Lower lobe of right lung (tissue), 2 donors: ENCODE measurements around the gene ERCC4. TPM values are rescaled to one million over a fixed set of nuclear protein-coding genes. Genes with fewer than 3 reads are reported as not detected.
A peak's percentile ranks its signal among the peaks of the same experiment; 100 is the strongest.

Experiments
- ATAC-seq, 2 donors: fragments of 200-7000 bp; cut with Tn5 transposase; one replicate each; pipeline ENCODE4 v1.9.1; 2020 to 2022; ENCODE audit warnings: mild to moderate bottlenecking in 2 of 2, moderate library complexity in 2 of 2
- DNase-seq: peaks from one replicate; pipeline ENCODE4 v3.0.0-alpha.2; 2020
- H3K27ac ChIP-seq: fragments of 200-600 bp; one replicate; pipeline ENCODE4 v1.8.0; 2022
- H3K27me3 ChIP-seq: fragments of 200-600 bp; one replicate; pipeline ENCODE4 v1.8.0; 2022; ENCODE audit warnings: low read depth
- H3K36me3 ChIP-seq: fragments of 200-600 bp; one replicate; pipeline ENCODE4 v1.8.0; 2022; ENCODE audit warnings: mild to moderate bottlenecking
- H3K4me1 ChIP-seq: fragments of 200-600 bp; one replicate; pipeline ENCODE4 v1.8.0; 2022
- H3K4me3 ChIP-seq: fragments of 200-600 bp; one replicate; pipeline ENCODE4 v1.8.0; 2022; ENCODE audit warnings: mild to moderate bottlenecking
- H3K9me3 ChIP-seq: fragments of 200-600 bp; one replicate; pipeline ENCODE4 v1.8.0; 2022
- intact Hi-C: fragments of 100-400 bp; cut with DNase I; formaldehyde crosslinking; loops from one replicate; pipeline ENCODE4 v1.11.0; 2022
- total RNA-seq: library from RNA; stranded (reverse); fragmentation: NEBNext Ultra II Directional; extraction: Animal tissue kit (Norgen Biotek cat#: 25700); gene quantifications from one replicate; pipeline ENCODE4 v1.2.1, GENCODE V29; 2021
- TF ChIP-seq, protein P1 (sequence below): fragments of 200-600 bp; IDR thresholded peaks from one replicate; pipeline ENCODE4 v1.8.0; 2022; ENCODE audit warnings: antibody characterized with exemption, mild to moderate bottlenecking
- donor health status: DM: no; HTN: yes; CAD: no; lungs with severe emphysema.

Gene ERCC4
- total RNA-seq, 1 donor from 2014 or later, result 10.9 TPM

- no peaks in the 10 kb centered on the region for H3K27me3 ChIP-seq
- H3K9me3 ChIP-seq, result no peaks in the 10 kb centered on the region
- H3K27ac ChIP-seq, result no peak overlapping the region
- no peaks in the 10 kb centered on the region for H3K4me1 ChIP-seq
- DNase-seq, result no peak
- TF ChIP-seq, protein P1, sequence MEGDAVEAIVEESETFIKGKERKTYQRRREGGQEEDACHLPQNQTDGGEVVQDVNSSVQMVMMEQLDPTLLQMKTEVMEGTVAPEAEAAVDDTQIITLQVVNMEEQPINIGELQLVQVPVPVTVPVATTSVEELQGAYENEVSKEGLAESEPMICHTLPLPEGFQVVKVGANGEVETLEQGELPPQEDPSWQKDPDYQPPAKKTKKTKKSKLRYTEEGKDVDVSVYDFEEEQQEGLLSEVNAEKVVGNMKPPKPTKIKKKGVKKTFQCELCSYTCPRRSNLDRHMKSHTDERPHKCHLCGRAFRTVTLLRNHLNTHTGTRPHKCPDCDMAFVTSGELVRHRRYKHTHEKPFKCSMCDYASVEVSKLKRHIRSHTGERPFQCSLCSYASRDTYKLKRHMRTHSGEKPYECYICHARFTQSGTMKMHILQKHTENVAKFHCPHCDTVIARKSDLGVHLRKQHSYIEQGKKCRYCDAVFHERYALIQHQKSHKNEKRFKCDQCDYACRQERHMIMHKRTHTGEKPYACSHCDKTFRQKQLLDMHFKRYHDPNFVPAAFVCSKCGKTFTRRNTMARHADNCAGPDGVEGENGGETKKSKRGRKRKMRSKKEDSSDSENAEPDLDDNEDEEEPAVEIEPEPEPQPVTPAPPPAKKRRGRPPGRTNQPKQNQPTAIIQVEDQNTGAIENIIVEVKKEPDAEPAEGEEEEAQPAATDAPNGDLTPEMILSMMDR, result no peak
- H3K36me3 ChIP-seq, result peaks cover 42% of the 10 kb centered on the region
- intact Hi-C loops, result no loop called here
- ATAC-seq, result no peak
- H3K4me3 ChIP-seq, result no peak overlapping the region
Measured at GRCh38 chr16:13948086-13948485, 28.1 kb downstream of the ERCC4 start.

- ATAC-seq (no peak), DNase-seq (no peak)
- TF ChIP-seq, protein P1, result no peak
- H3K27me3 ChIP-seq, result no peaks in the 10 kb centered on the region
- no peaks in the 10 kb centered on the region for H3K4me1 ChIP-seq
- H3K4me3 ChIP-seq, result no peak overlapping the region
- H3K27ac ChIP-seq, result no peak overlapping the region
- no peaks in the 10 kb centered on the region for H3K9me3 ChIP-seq
- peaks cover 27% of the 10 kb centered on the region for H3K36me3 ChIP-seq
- intact Hi-C loops, result no loop called here
Measured at GRCh38 chr16:13950821-13951547, 31.0 kb downstream of the ERCC4 start.

GRCh38 chr16:13951611-13952010, 31.7 kb downstream of the ERCC4 start:
- no peaks in the 10 kb centered on the region for H3K4me1 ChIP-seq
- DNase-seq (no peak), ATAC-seq (no peak)
- H3K27me3 ChIP-seq, result no peaks in the 10 kb centered on the region
- intact Hi-C loops, result no loop called here
- H3K27ac ChIP-seq, result no peak overlapping the region
- peaks cover 21% of the 10 kb centered on the region for H3K36me3 ChIP-seq
- TF ChIP-seq, protein P1, result no peak
- no peaks in the 10 kb centered on the region for H3K9me3 ChIP-seq
- H3K4me3 ChIP-seq, result no peak overlapping the region

DNA sequence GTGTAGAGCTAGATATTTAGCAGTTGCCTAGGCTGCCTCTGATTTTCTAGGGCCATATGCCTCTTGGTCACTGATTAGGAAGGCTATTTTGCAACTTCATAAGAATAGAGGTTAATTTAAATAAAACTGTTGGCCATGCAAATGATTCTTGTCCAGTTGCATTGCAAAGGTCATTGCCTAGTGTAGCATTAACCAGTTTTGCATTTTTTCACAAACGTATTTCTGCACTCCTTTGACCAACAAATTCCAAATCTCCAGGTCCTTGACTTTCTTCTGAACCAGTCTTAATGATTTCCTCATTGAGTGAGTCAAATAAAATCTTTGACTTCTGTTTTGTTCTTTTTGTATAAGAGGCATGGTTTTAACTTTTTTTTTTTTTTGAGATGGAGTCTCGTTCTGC, 33.5 kb downstream of the ERCC4 start:
- H3K4me1 ChIP-seq, result peaks cover 15% of the 10 kb centered on the region
- intact Hi-C loops, result no loop called here

GRCh38 chr16:13956635-13957196, 36.8 kb downstream of the ERCC4 start:
- Histone ChIP-seq H3K27ac (peak overlapping the region; percentile 79), H3K36me3 (no peaks in the 10 kb centered on the region), H3K27me3 (no peaks in the 10 kb centered on the region), H3K4me3 (peak overlapping the region; percentile 27), H3K4me1 (peaks cover 15% of the 10 kb centered on the region), H3K9me3 (no peaks in the 10 kb centered on the region)
- no peak for ATAC-seq
- no peak for DNase-seq
- intact Hi-C loops, result no loop called here
- TF ChIP-seq, protein P1, result no peak

More for the DNA sequence above, 33.5 kb downstream of the ERCC4 start:
- Histone ChIP-seq H3K27ac (no peak overlapping the region), H3K9me3 (no peaks in the 10 kb centered on the region), H3K27me3 (no peaks in the 10 kb centered on the region), H3K4me3 (no peak overlapping the region), H3K36me3 (peaks cover 6% of the 10 kb centered on the region)
- ATAC-seq, result no peak
- TF ChIP-seq, protein P1, result no peak
- DNase-seq, result no peak
